ENCODE measurements around the gene PDCL2. TPM values are rescaled to one million over a fixed set of nuclear protein-coding genes. Genes with fewer than 3 reads are reported as not detected.

Gene PDCL2
- total and polyA plus RNA-seq, 2 experiments from 2014 or later, result 0.35 to 1.9 TPM

DNA sequence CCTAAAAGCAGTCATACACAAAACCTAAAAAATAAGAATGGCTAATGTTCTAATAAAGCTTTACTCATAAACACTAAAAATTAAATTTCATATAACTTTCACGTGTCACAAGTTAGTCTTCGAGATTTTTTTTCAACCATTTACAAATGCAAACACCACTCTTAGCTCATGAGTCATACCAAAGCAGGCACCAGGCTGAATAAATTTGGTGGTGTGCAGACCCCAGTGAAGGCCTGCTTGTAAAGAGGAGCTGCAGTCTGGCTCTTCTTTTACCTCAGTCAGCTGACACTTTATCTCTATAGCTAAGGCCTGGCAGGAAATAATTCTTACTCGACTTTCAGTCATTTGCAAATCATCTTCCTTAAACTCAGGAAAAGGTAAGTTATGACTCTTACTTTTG, 82.8 kb downstream of the PDCL2 start:
- DNase-seq (ENCODE audit: low spot score), result no peak
- Mint-ChIP-seq H3K36me3 (ENCODE audit: low read depth) (peaks cover 14% of the 10 kb centered on the region), H3K4me3 (no peak overlapping the region), H3K27me3 (ENCODE audit: insufficient read depth, low read depth, poor library complexity) (no peaks in the 10 kb centered on the region), H3K27ac (peak overlapping the region; percentile 37; the same call in 1 of the 2 replicates), H3K4me1 (peaks cover 13% of the 10 kb centered on the region; the same call in 2 of the 3 replicates), H3K9me3 (no peaks in the 10 kb centered on the region)
- no peak for ATAC-seq
- peaks cover 10% of the 10 kb centered on the region; the same call in 1 of the 2 replicates for H3K4me1 ChIP-seq (ENCODE audit: insufficient read depth)
- H3K4me3 ChIP-seq, result no peak overlapping the region
- H3K9me2 ChIP-seq (ENCODE audit: insufficient read depth), result no peaks in the 10 kb centered on the region
- no peaks in the 10 kb centered on the region for H3K27me3 ChIP-seq (ENCODE audit: insufficient read depth)
- H3F3A ChIP-seq (replicated peaks; ENCODE audit: low read depth), result no peaks in the 10 kb centered on the region
- H2AFZ ChIP-seq, result no peak overlapping the region
- H3K4me2 ChIP-seq, result no peak overlapping the region
- 0 out of 2 replicates have a peak overlapping the region, but pooled peaks have one; percentile 41 for H3K27ac ChIP-seq (ENCODE audit: low read depth)
- H4K20me1 ChIP-seq (replicated peaks; ENCODE audit: insufficient read depth), result 0 out of 2 replicates have a peak, but pooled peaks cover 3% of the 10 kb centered on the region
- H3K79me2 ChIP-seq (replicated peaks; ENCODE audit: insufficient read depth), result peaks cover 58% of the 10 kb centered on the region
- TF ChIP-seq, protein P1, sequence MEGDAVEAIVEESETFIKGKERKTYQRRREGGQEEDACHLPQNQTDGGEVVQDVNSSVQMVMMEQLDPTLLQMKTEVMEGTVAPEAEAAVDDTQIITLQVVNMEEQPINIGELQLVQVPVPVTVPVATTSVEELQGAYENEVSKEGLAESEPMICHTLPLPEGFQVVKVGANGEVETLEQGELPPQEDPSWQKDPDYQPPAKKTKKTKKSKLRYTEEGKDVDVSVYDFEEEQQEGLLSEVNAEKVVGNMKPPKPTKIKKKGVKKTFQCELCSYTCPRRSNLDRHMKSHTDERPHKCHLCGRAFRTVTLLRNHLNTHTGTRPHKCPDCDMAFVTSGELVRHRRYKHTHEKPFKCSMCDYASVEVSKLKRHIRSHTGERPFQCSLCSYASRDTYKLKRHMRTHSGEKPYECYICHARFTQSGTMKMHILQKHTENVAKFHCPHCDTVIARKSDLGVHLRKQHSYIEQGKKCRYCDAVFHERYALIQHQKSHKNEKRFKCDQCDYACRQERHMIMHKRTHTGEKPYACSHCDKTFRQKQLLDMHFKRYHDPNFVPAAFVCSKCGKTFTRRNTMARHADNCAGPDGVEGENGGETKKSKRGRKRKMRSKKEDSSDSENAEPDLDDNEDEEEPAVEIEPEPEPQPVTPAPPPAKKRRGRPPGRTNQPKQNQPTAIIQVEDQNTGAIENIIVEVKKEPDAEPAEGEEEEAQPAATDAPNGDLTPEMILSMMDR (conservative IDR thresholded peaks at IDR 0.05; ENCODE audit: low read depth in 2 of 2), result no peak
- TF ChIP-seq POLR2AphosphoS5 (IDR thresholded peaks at IDR 0.05; ENCODE audit: low read depth) (no peak), EZH2 (IDR thresholded peaks at IDR 0.05; ENCODE audit: low read depth, unreplicated experiment) (no peak), CREB1 (CRISPR knock-in tag; IDR thresholded peaks at IDR 0.05; ENCODE audit: low read depth) (no peak), EZH2phosphoT487 (IDR thresholded peaks at IDR 0.05; ENCODE audit: unreplicated experiment) (no peak), JUNB (IDR thresholded peaks at IDR 0.05; ENCODE audit: unreplicated experiment) (no peak), NANOG (IDR thresholded peaks at IDR 0.05; ENCODE audit: borderline replicate concordance) (no peak), STAT1 (IDR thresholded peaks at IDR 0.05; ENCODE audit: unreplicated experiment) (no peak), ZNF114 (CRISPR knock-in tag; IDR thresholded peaks at IDR 0.05) (no peak), ZNF331 (CRISPR knock-in tag; IDR thresholded peaks at IDR 0.05; ENCODE audit: low read depth) (no peak)
- TF ChIP-seq, protein P2, sequence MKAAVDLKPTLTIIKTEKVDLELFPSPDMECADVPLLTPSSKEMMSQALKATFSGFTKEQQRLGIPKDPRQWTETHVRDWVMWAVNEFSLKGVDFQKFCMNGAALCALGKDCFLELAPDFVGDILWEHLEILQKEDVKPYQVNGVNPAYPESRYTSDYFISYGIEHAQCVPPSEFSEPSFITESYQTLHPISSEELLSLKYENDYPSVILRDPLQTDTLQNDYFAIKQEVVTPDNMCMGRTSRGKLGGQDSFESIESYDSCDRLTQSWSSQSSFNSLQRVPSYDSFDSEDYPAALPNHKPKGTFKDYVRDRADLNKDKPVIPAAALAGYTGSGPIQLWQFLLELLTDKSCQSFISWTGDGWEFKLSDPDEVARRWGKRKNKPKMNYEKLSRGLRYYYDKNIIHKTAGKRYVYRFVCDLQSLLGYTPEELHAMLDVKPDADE (IDR thresholded peaks at IDR 0.05), result no peak
- TF ChIP-seq, protein P3, sequence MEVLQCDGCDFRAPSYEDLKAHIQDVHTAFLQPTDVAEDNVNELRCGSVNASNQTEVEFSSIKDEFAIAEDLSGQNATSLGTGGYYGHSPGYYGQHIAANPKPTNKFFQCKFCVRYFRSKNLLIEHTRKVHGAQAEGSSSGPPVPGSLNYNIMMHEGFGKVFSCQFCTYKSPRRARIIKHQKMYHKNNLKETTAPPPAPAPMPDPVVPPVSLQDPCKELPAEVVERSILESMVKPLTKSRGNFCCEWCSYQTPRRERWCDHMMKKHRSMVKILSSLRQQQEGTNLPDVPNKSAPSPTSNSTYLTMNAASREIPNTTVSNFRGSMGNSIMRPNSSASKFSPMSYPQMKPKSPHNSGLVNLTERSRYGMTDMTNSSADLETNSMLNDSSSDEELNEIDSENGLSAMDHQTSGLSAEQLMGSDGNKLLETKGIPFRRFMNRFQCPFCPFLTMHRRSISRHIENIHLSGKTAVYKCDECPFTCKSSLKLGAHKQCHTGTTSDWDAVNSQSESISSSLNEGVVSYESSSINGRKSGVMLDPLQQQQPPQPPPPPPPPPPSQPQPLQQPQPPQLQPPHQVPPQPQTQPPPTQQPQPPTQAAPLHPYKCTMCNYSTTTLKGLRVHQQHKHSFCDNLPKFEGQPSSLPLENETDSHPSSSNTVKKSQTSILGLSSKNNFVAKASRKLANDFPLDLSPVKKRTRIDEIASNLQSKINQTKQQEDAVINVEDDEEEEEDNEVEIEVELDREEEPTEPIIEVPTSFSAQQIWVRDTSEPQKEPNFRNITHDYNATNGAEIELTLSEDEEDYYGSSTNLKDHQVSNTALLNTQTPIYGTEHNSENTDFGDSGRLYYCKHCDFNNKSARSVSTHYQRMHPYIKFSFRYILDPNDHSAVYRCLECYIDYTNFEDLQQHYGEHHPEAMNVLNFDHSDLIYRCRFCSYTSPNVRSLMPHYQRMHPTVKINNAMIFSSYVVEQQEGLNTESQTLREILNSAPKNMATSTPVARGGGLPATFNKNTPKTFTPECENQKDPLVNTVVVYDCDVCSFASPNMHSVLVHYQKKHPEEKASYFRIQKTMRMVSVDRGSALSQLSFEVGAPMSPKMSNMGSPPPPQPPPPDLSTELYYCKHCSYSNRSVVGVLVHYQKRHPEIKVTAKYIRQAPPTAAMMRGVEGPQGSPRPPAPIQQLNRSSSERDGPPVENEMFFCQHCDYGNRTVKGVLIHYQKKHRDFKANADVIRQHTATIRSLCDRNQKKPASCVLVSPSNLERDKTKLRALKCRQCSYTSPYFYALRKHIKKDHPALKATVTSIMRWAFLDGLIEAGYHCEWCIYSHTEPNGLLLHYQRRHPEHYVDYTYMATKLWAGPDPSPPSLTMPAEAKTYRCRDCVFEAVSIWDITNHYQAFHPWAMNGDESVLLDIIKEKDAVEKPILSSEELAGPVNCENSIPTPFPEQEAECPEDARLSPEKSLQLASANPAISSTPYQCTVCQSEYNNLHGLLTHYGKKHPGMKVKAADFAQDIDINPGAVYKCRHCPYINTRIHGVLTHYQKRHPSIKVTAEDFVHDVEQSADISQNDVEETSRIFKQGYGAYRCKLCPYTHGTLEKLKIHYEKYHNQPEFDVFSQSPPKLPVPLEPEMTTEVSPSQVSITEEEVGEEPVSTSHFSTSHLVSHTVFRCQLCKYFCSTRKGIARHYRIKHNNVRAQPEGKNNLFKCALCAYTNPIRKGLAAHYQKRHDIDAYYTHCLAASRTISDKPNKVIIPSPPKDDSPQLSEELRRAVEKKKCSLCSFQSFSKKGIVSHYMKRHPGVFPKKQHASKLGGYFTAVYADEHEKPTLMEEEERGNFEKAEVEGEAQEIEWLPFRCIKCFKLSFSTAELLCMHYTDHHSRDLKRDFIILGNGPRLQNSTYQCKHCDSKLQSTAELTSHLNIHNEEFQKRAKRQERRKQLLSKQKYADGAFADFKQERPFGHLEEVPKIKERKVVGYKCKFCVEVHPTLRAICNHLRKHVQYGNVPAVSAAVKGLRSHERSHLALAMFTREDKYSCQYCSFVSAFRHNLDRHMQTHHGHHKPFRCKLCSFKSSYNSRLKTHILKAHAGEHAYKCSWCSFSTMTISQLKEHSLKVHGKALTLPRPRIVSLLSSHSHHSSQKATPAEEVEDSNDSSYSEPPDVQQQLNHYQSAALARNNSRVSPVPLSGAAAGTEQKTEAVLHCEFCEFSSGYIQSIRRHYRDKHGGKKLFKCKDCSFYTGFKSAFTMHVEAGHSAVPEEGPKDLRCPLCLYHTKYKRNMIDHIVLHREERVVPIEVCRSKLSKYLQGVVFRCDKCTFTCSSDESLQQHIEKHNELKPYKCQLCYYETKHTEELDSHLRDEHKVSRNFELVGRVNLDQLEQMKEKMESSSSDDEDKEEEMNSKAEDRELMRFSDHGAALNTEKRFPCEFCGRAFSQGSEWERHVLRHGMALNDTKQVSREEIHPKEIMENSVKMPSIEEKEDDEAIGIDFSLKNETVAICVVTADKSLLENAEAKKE (CRISPR knock-in tag; IDR thresholded peaks at IDR 0.05), result no peak
- TF ChIP-seq, protein P4, sequence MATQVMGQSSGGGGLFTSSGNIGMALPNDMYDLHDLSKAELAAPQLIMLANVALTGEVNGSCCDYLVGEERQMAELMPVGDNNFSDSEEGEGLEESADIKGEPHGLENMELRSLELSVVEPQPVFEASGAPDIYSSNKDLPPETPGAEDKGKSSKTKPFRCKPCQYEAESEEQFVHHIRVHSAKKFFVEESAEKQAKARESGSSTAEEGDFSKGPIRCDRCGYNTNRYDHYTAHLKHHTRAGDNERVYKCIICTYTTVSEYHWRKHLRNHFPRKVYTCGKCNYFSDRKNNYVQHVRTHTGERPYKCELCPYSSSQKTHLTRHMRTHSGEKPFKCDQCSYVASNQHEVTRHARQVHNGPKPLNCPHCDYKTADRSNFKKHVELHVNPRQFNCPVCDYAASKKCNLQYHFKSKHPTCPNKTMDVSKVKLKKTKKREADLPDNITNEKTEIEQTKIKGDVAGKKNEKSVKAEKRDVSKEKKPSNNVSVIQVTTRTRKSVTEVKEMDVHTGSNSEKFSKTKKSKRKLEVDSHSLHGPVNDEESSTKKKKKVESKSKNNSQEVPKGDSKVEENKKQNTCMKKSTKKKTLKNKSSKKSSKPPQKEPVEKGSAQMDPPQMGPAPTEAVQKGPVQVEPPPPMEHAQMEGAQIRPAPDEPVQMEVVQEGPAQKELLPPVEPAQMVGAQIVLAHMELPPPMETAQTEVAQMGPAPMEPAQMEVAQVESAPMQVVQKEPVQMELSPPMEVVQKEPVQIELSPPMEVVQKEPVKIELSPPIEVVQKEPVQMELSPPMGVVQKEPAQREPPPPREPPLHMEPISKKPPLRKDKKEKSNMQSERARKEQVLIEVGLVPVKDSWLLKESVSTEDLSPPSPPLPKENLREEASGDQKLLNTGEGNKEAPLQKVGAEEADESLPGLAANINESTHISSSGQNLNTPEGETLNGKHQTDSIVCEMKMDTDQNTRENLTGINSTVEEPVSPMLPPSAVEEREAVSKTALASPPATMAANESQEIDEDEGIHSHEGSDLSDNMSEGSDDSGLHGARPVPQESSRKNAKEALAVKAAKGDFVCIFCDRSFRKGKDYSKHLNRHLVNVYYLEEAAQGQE (IDR thresholded peaks at IDR 0.05; ENCODE audit: unreplicated experiment), result no peak
- no peaks in the 10 kb centered on the region for H3K36me3 ChIP-seq (ENCODE audit: insufficient read depth)

All from GM23338 (cell line).